Amniotic stem cell (primary cell): ENCODE measurements around the gene ZNF552.
A peak's percentile ranks its signal among the peaks of the same experiment; 100 is the strongest.
"Not testable (repeated sequence)": the region's sequence is repeated elsewhere in the genome, so short reads cannot be mapped to it uniquely, and the experiment has no call there.

Experiments used
- DNase-seq: peaks from one replicate; lab custom pipeline; 2025; lab: John Stamatoyannopoulos, UW

ZNF552 gene

DNA sequence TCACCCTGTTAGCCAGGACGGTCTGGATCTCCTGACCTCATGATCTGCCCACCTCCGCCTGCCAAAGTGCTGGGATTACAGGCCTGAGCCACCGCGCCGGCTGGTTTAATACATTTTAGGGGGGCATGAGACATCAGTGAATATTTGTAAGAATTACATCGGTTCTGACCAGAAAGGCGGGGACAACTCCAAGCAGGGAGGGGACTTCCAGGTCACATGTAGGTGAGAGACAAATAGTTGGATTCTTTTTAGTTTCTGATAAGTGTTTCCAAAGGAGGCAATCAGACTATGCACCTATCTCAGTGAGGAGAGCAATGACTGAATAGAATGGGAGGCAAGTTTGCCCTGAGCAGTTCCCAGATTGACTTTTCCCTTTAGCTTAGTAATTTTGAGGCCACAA lies 3.7 kb upstream of the ZNF552 start:
- DNase-seq = no peak

GRCh38 chr19:57817976-57818375 lies 3.3 kb upstream of the ZNF552 start:
- no peak for DNase-seq

DNA sequence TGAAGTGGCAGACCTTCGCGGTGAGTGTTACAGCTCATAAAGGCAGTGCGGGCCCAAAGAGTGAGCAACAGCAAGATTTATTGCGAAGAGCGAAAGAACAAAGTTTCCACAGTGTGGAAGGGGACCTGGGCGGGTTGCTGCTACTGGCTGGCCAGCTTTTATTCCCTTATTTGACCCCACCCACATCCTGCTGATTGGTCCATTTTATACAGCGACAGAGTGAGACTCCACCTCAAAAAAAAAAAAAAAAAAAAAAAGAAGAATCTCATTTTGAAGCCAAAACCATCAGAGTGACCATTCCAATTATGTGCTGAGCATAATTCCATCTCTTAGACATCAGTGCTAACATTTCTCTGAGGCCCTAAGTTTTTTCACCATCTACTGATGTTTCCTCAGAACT lies 1.9 kb upstream of the ZNF552 start:
- no peak for DNase-seq

DNA sequence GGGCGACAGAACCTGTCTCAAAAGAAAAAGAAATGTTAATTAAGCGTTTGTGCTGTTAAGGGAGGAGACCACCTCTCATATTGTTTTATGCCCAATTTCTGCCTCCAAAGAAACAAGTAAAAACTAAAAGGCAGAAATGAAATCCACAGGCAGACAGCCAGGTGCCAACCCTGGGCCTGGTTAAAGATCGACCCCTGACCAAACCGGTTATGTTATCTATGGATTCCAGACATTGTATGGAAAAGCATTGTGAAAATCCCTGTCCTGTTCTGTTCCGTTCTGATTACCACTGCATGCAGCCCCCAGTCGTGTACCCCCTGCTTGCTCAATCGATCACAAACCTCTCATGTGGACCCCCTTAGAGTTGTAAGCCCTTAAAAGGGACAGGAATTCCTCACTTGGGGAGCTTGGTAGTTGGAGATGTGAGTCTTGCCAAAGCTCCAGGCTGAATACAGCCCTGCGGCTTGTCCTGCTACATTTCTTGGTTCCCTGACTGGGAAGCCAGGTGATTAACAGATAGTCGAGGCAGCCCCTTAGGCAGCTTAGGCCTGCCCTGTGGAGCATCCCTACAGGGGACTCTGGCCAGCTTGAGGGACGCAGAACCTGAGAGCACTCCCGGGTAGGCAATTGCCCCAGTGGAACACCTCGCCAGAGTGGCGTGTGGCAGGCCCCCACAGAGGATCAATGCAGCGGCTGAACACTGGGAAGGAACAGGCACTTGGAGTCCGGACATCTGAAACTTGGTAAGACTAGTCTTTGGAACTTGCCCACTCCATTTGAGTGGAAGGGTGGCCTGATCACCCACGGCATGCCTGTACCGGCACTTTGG lies 748 bp upstream of the ZNF552 start:
- DNase-seq = no peak

- DNase-seq = no peak
Observed at GRCh38 chr19:57813919-57814504, 701 bp downstream of the ZNF552 start.

DNA sequence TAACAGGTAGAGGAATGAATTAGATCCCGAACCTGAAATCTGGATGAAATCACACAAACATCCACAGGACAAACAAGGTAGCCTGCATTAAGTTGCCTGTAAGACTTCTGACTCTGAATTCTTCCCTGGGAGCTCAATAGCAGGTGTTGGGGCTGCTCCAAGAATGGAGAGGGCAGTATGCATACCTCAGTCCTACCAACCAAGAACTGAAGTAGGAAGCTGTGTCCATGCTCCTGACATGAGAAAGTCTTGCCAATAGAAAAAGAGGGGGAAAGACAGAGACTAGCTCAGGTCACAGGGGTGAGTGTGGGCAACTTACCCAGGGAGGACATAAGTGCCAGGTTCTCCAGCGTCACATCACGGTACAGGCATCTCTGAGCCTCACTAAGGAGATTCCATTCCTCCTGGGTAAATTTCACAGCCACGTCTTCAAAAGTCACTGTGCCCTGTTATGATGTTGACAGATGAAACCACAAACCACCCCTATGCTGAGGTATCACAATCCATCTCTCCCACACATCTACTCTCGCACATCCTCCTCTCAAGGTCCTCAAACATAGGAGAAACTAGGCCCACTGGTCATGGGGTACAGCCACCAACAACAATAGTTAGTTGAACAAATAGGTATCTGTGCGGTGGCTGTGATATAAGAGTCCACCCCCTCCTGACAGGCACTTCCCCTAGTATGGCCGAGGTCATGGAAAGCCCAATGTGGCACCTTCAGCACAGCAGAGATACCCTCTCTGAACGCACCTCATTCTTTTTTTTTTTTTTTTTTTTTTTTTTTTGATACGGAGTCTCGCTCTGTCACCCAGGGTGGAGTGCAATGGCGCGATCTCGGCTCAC lies 1.5 kb downstream of the ZNF552 start:
- DNase-seq = not testable (repeated sequence)

DNA sequence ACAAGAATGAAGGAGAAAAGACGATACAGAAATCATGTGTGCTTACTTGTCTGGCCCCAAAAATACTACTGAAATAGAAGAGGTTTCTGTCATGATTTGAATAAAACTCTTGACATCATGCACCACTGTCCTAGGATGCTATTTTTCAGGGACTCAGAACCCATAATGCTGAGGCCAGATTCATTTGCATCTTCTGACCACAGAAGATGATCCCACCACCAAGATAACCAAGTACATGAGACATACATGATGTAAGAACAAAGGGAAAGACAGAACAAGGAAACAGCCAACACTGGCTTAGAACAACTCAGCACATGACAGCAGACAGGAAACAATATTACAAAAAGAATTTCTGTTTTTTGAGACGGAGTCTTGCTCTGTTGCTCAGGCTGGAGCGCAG lies 2.5 kb downstream of the ZNF552 start:
- no peak for DNase-seq

- not testable (repeated sequence) for DNase-seq
Observed at GRCh38 chr19:57810410-57811295, 4.1 kb downstream of the ZNF552 start.

- no peak for DNase-seq
Observed at GRCh38 chr19:57807541-57807940, 7.2 kb downstream of the ZNF552 start.

DNA sequence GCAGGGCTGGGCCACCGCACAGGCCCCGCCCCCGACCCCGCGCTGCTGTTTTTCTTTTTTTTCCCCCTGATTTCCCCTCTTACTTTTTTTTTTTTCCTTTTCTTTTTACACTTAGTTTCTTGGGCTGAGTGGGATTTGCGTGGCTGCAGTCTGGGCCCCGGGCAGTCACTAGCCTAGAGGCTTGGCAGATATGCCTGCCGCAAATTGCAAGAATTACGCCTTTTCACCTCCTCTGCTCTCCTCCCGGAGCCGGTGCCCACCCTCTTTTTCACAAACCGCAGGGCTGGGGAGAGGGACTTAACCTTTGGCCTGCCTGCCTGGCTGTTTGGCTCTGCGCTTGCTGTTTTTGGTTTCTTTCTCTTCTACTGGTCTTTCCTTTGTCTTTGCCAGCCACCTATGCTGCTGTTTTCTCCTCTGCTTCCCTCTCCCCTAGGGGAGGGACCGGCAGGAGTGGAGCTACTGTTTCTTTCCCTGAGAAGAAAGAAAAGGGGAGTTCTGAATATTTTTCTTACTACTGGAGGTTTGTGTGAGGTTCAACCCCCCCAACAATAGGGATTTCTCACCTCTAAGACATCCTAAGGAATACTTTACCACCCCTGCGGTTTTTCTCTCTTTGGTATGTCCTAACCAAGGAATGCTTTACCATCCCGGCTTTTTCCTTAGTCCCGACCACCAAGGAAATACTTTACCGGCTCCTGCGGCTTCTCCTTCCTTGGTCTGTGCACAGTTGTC lies 11.0 kb downstream of the ZNF552 start:
- DNase-seq = peak; percentile 29

DNA sequence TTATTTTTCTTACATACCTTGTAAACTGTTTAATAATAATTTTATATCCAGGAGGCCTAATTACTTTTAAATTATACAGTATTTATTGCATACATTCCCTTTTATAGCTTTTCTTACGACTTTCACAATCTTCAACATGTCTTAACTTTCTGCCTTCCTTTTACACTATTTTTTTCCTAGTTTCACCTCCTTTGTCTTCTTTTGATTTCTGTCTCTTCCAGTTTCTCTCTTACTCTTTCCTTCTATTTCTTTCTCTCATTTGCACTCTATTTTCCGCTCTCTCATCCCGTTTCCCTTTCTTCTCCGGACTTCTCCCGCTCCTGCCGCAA lies 11.5 kb downstream of the ZNF552 start:
- DNase-seq = no peak

DNA sequence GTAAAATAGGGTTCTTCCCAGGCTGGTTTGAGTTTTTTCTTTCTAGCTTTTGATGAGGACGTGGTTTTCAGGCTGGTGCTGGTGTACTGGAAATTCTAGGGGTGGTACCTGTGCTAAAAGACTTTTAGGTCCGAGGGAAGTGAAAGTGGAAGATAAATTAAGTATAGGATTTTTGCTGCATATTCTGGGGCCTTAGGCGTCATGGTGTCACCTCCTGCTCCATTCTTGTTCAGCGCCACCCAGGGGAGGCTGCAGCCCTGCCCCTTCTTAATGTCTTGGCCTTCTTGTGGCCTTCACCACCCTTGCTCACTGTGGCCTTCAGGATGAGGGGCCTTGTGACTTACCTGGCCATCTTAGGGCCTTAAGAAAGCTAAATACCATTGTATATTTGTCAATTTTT lies 12.4 kb downstream of the ZNF552 start:
- no peak for DNase-seq

DNA sequence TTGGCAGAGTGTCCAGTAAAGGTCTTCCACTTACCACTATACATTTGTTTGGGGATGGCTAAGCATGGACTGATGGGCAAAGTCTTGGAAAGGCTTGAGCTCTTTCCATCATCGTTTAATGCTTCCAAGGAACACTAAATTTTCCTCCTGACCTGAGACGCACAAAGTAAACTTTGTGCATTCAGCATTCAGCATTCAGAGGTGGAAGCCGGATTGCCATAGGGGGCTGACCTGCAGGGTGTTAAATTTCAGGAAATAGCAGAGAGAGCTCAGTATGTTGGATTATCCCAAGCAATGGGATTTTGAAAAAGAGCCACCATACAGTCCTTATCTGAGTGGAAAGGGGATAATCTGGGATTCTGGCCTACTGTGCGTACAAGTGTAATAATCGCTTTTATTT lies 14.0 kb downstream of the ZNF552 start:
- DNase-seq = no peak

DNA sequence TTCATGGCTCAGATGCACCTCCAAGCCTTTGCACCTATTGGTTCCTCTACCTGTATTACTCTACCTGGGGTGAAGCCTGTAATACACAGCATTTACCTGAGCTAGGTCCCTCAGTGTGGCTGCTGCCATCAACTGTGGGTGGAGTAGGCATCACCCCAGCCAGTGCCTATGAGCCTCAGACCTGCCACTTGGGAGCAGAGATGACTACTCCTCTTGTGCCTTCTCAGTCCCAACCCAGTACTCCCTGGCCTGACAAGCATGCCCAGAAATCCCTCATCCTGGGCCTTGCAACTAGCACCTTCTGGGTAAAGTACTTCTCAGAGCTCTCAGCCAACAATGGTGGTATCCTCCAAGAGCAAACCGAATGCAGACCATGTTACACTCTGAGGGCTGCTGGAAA lies 18.1 kb downstream of the ZNF552 start:
- not testable (repeated sequence) for DNase-seq

DNA sequence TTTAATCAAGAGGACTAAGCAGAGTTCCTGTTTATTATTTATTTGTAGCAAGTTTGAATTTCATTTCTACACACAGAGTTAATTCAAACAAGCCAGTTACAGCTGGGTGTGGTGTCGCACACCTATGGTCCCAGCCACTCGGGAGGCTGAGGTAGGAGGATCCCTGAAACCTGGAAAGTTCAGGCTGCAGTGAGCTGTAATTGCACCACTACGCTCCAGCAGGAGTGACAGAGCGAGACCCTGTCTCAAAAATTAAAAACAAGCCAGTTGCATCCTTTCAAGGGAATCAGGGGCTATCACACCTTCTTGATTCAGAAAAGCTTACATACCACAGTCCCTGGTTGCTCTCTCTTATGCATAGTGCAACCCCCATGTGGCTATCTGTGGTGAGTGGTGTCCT lies 25.4 kb downstream of the ZNF552 start:
- DNase-seq = no peak

GRCh38 chr19:57788114-57788692 lies 26.5 kb downstream of the ZNF552 start:
- no peak for DNase-seq

GRCh38 chr19:57786906-57787305 lies 27.8 kb downstream of the ZNF552 start:
- DNase-seq = no peak

DNA sequence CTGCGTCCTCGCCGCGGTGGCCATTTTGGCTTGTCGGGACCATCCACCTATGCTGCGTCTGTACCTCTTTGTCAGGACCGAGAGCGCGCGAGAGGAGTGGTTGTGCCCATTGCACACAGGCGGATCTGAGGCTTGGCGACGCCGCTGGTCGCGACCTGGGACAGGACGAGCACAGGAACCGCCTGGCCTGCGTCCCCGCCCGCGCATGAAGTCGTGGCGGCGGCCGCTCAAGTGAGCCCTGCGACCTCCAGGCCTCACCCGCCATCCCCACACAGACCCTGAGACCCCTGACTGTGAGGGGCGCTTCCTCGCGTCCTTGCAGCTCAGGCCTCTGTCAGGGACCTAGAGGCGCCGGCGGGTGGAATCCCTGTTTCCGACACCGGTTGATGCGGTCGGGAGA lies 28.4 kb downstream of the ZNF552 start:
- no peak for DNase-seq

GRCh38 chr19:57779220-57779845 lies 35.4 kb downstream of the ZNF552 start:
- DNase-seq = no peak

GRCh38 chr19:57778336-57778735 lies 36.4 kb downstream of the ZNF552 start:
- DNase-seq = no peak
